OCI-LY1 (cell line): ENCODE results near the gene ARHGAP18.

Experiments used
- H2AFZ ChIP-seq: fragments of 200-600 bp; sonication (generic), shearing (Covaris generic); 2 replicates; pipeline ENCODE4 v1.6.0; 2014; ENCODE audit warnings: antibody characterized with exemption, mild to moderate bottlenecking, low read length
- H3F3A ChIP-seq: fragments of 200-600 bp; sonication (generic), shearing (Covaris generic); 2 replicates; pipeline ENCODE4 v1.6.0; 2014; ENCODE audit warnings: mild to moderate bottlenecking, antibody characterized with exemption, low read length, moderate library complexity; ENCODE audit not compliant: insufficient read depth
- H3K27ac ChIP-seq: fragments of 200-600 bp; sonication (generic); 2 replicates; pipeline ENCODE4 v1.5.1; 2014; ENCODE audit warnings: low read length, mixed run types, mild to moderate bottlenecking, low read depth; ENCODE audit not compliant: poor library complexity, severe bottlenecking
- H3K27me3 ChIP-seq: fragments of 200-600 bp; sonication (generic); 2 replicates; pipeline ENCODE4 v1.6.0; 2014; ENCODE audit warnings: antibody characterized with exemption, mild to moderate bottlenecking, low read length, moderate library complexity; ENCODE audit not compliant: insufficient read depth
- H3K36me3 ChIP-seq: fragments of 200-600 bp; sonication (generic); 2 replicates; pipeline ENCODE4 v1.6.1; 2014; ENCODE audit warnings: mild to moderate bottlenecking, antibody characterized with exemption, low read length, moderate library complexity, mixed read lengths; ENCODE audit not compliant: insufficient read depth
- H3K4me1 ChIP-seq: fragments of 200-600 bp; sonication (generic); 2 replicates; pipeline ENCODE4 v1.5.1; 2014; ENCODE audit warnings: mild to moderate bottlenecking, low read length, moderate library complexity; ENCODE audit not compliant: insufficient read depth, severe bottlenecking
- H3K4me2 ChIP-seq: fragments of 200-600 bp; sonication (generic), shearing (Covaris generic); 2 replicates; pipeline ENCODE4 v1.6.1; 2014; ENCODE audit warnings: low read length
- H3K4me3 ChIP-seq: fragments of 200-600 bp; sonication (generic); 2 replicates; pipeline ENCODE4 v1.5.1; 2014; ENCODE audit warnings: low read length, low read depth, mild to moderate bottlenecking, mixed read lengths; ENCODE audit not compliant: poor library complexity, severe bottlenecking
- H3K79me2 ChIP-seq: fragments of 200-600 bp; shearing (Covaris generic); 2 replicates; pipeline ENCODE4 v1.6.1; 2016; ENCODE audit warnings: mixed run types, low read length, mixed read lengths; ENCODE audit not compliant: insufficient read depth
- H3K9ac ChIP-seq: fragments of 200-600 bp; sonication (generic), shearing (Covaris generic); 2 replicates; pipeline ENCODE4 v1.6.1; 2014; ENCODE audit warnings: mild to moderate bottlenecking, low read length, mixed read lengths
- H3K9me2 ChIP-seq: fragments of 200-600 bp; sonication (generic), shearing (Covaris generic); 2 replicates; pipeline ENCODE4 v1.6.1; 2014; ENCODE audit warnings: low read depth, mild to moderate bottlenecking, low read length, mixed read lengths
- H3K9me3 ChIP-seq: fragments of 200-600 bp; shearing (Covaris generic); 2 replicates; pipeline ENCODE4 v1.6.1; 2014; ENCODE audit warnings: low read length, mixed read lengths
- H4K20me1 ChIP-seq: fragments of 200-600 bp; sonication (generic), shearing (Covaris generic); 2 replicates; pipeline ENCODE4 v1.6.0; 2016; ENCODE audit warnings: mild to moderate bottlenecking, low read length; ENCODE audit not compliant: insufficient read depth
- CTCF ChIP-seq: fragments of 200-600 bp; sonication (generic), shearing (Covaris generic); IDR thresholded peaks from 2 replicates; pipeline ENCODE4 v1.5.1; 2017; ENCODE audit warnings: mild to moderate bottlenecking, antibody characterized with exemption, low read length, moderate library complexity, mixed read lengths
- EZH2 ChIP-seq: fragments of 200-600 bp; sonication (generic), shearing (Covaris generic); IDR thresholded peaks from 2 replicates; pipeline ENCODE4 v1.8.0; 2017; ENCODE audit warnings: borderline replicate concordance, mixed run types, mild to moderate bottlenecking, antibody characterized with exemption, low read length, moderate library complexity, mixed read lengths

ARHGAP18 gene

GRCh38 chr6:129662980-129663431 is 47.0 kb downstream of the ARHGAP18 start:
- Histone ChIP-seq H3K9ac (no peak overlapping the region), H3K9me2 (no peaks in the 10 kb centered on the region), H3K36me3 (no peaks in the 10 kb centered on the region), H3K4me1 (no peaks in the 10 kb centered on the region), H3F3A (no peaks in the 10 kb centered on the region), H3K27ac (no peak overlapping the region), H4K20me1 (no peaks in the 10 kb centered on the region), H3K9me3 (no peaks in the 10 kb centered on the region), H2AFZ (no peak overlapping the region), H3K4me2 (no peak overlapping the region), H3K4me3 (no peak overlapping the region), H3K79me2 (no peaks in the 10 kb centered on the region), H3K27me3 (no peaks in the 10 kb centered on the region)
- TF ChIP-seq CTCF = no peak
- no peak for TF ChIP-seq EZH2

- H3F3A ChIP-seq = no peaks in the 10 kb centered on the region
- no peak overlapping the region for H3K9ac ChIP-seq
- H3K36me3 ChIP-seq = no peaks in the 10 kb centered on the region
- no peaks in the 10 kb centered on the region for H3K27me3 ChIP-seq
- no peaks in the 10 kb centered on the region for H3K79me2 ChIP-seq
- H3K4me3 ChIP-seq = no peak overlapping the region
- no peaks in the 10 kb centered on the region for H3K4me1 ChIP-seq
- no peak overlapping the region for H2AFZ ChIP-seq
- H4K20me1 ChIP-seq = no peaks in the 10 kb centered on the region
- H3K9me3 ChIP-seq = no peaks in the 10 kb centered on the region
- no peak overlapping the region for H3K27ac ChIP-seq
- H3K4me2 ChIP-seq = no peak overlapping the region
- H3K9me2 ChIP-seq = no peaks in the 10 kb centered on the region
- no peak for TF ChIP-seq CTCF
Measured at GRCh38 chr6:129662406-129662766, 47.6 kb downstream of the ARHGAP18 start.

- H4K20me1 ChIP-seq = no peaks in the 10 kb centered on the region
- H3K4me2 ChIP-seq = no peak overlapping the region
- no peaks in the 10 kb centered on the region for H3F3A ChIP-seq
- no peaks in the 10 kb centered on the region for H3K9me2 ChIP-seq
- no peaks in the 10 kb centered on the region for H3K4me1 ChIP-seq
- no peak overlapping the region for H3K4me3 ChIP-seq
- H3K36me3 ChIP-seq = no peaks in the 10 kb centered on the region
- H3K9me3 ChIP-seq = no peaks in the 10 kb centered on the region
- no peak overlapping the region for H3K9ac ChIP-seq
- H3K79me2 ChIP-seq = no peaks in the 10 kb centered on the region
- TF ChIP-seq CTCF = no peak
- TF ChIP-seq EZH2 = no peak
- no peaks in the 10 kb centered on the region for H3K27me3 ChIP-seq
- no peak overlapping the region for H3K27ac ChIP-seq
- no peak overlapping the region for H2AFZ ChIP-seq
Measured at GRCh38 chr6:129661536-129662405, 48.2 kb downstream of the ARHGAP18 start.
